Fibroblast of skin of scalp (primary cell): ENCODE data around the gene SF3A2.

Source experiments
- DNase-seq: peaks from one replicate; pipeline ENCODE4 v3.0.0-alpha.2; 2013

The SF3A2 gene

DNA sequence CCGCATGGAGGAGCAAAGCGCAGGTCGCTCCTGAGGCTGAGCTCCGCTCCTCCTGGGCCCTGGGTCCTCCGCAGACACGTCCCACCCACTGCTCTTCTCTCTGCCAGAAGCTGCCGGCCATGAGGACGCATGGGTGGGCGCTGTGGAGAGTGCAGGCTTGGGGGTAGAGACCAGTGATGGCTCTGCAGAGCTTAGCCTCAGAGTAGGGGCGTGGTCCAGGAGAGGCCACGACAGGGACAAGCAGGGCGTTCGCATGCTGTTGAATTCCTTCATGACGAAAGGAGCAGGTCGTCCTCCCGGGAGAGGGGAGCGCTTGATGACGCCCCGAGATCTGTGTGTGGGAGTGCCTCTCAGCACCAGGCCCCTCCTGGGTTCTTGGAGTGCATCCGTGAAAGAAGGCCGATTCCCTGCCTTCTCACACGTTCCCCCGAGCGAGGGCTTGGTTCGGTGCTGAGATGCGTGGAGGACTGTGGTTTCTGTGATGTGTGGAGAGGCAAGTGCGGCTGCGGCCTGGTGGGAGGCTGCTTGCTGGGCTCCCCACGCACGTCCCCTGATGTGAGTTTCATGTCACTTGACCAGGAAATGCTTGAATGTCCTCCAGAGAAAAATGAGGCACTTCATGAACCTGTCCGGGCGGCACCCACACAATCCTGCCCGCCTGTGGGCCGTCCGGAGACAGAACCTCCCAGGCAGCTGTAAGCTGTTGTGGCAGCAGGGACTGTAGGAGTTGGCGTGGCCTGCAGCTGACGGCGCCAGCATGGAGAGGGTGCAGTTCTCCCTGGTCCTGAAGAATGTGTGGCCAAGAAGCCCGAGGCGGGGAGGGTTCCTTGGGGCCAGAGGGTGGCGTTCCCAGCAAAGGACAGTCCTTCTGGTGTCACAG, 4.5 kb downstream of the SF3A2 start:
- no peak for DNase-seq

DNA sequence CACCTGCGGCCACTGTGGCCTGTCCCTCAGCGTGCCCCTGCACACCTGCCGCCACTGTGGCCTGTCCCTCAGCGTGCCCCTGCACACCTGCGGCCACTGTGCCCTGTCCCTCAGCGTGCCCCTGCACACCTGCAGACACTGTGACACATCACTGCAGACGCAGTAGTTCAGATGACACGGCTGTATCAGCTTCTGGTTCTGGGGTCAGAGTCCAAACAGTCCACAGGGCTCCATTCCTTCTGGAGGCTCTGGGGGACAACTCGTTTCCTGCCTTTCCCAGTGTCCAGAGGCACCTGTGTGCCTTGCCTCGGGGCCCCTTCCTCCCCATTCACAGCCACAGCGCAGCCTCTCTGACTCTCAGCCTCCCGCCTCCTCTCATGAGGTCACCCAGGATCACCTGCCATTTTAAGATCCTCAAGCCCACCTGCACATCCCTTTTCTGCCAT, 5.5 kb downstream of the SF3A2 start:
- DNase-seq, result no peak

DNA sequence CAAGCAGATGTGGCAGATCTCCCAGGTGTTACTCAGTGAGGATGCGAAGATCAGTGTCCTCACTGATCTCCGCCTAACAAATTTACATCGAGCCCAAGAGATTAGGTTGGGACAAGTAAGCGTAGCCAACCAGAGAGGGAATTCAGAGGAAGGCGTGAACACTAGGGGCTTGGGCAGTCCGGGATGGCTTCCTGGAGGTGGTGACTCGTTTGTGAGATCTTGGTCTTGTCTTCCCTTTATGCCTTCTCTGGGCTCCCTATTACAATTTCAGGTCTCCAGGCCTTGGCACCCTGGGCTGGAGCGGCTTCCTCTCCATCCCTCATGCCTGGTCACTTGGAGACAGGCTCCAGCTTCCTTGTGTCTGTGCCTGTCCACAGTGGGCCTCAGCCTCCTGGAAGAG, 6.2 kb downstream of the SF3A2 start:
- no peak for DNase-seq

DNA sequence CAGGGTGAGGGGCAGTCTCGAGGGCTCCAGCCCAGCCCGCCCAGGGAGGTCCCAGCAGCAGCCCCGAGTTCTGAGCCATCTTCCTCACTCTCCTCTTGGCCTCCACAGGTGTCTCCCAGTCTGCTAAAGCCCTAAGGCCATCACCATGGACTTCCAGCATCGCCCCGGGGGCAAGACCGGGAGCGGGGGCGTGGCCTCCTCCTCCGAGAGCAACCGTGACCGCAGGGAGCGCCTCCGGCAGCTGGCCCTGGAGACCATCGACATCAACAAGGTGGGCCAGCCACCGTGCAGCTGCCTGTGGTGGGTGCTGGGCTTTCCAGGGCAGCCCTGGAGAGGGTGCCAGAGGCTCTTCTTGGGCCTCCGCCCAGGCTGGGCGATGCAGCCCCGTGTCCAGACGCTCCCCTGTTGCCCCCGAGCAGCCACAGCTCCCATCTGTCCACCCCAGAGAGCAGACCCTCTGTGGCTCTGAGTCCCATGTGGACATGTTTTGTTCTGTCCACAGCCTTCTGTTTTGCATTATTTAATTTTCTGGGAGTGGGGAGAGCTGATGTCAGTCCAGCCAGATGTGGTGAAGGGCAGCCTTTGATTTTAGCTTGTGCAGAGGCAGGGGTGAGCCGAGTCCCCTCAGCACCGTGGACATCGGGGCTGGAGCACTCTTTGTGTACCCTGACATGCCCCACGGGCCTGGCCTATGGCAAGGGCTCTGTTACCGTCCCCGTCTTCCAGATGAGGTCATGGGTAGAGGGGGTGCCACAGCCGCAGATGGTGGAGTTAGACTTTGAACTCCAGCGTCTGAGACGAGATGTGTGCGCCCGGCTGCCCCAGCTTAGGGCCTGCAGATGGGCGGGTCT, 6.9 kb downstream of the SF3A2 start:
- DNase-seq, result no peak

DNA sequence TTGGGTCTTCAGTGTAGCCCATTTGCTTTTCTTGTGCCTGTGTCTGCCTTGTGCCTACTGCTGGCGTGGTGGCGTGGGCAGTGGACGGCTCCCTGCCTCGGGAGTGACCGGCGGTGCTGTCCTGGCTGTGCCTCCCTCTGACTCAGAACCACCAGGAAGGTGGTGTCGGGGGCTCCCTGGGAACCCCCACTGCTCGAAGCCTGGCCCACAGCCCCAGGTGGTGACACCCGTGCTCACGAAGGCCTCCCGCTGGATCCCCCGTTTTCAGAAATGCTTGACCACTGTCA, 7.4 kb downstream of the SF3A2 start:
- no peak for DNase-seq

DNA sequence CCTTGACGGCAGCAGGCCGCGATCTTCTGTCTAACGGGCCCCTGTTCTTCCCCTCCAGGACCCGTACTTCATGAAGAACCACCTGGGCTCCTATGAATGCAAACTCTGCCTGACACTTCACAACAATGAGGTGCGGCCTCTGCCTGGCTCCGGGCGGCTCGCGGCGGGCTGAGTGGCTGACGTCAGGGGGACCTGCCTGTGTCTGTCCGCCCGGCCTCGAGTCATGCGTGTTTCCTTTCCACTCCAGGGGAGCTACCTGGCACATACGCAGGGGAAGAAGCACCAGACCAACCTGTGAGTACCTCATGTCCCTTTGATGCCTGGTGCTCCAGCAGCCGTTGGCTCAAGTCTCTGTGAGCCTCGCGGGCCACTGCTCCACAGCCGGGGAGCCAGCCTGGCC, 7.9 kb downstream of the SF3A2 start:
- no peak for DNase-seq

DNA sequence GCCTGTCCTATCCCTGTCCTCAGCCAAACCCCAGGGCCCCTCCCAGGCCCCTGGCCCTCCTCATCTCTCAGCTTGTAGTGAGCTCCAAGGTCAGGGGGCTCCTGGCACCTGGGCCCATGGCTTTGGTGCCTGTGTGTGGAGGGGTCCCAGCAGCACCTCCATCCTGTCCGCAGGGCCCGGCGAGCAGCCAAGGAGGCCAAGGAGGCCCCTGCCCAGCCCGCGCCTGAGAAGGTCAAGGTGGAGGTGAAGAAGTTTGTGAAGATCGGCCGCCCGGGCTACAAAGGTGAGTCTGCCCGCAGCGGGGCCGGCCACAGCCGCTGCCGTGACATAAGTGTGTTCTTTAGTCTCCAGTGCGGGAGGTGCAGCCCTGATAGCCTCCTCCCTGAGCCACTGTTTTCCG, 8.6 kb downstream of the SF3A2 start:
- no peak for DNase-seq

DNA sequence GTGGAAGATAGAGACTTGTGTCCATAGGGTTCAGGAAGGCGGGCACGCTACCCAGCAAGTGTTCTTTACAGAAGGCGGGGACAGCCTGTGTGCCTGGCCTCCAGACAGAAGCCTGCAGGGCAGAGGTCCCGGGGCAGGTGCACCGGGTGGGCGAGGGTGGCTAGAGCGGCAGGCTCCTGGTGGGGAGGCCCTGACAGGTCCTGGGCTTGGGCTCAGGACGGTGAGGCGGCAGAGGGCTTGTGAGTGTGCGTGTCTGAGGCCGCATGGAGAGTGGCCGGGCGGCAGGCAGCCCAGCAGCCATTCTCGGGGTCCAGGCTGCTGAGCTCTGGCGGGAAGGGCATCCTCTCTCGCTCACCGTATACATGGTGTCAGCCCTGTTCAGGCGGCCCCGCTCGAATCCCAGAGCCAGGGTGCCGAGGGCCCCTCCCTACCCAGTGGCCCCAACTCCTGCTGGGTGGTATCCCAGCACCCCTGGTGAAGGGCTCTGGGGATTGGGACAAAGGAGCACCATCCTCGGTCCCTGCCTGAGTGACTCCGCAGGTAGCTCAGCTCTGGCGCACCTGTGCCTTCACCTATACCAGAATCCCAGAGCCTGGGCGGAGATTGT, 9.5 kb downstream of the SF3A2 start:
- DNase-seq, result no peak

DNA sequence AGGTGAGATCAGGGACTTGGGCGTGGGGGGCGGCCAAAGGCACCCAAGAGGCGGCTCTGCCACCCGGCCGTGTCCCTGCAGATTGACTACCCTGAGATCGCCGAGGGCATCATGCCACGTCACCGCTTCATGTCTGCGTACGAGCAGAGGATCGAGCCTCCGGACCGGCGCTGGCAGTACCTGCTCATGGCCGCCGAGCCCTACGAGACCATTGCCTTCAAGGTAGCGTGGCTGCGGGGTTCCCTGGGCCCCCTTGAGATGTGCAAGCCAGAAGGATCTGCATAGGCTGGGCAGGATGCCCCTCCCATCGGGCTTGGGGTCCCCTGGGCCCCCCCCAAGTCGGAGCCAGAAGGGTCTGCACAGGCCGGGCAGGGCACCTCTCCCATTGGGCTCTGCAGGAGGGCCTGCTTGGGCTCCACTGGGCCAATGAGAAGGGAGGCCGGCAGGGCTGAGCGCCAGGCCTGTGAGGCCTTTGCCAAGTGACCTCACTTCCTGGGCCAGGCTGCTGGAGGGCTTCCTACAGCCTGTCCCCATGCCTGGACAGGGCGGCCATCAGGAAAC, 10.3 kb downstream of the SF3A2 start:
- peak; percentile 44 for DNase-seq

DNA sequence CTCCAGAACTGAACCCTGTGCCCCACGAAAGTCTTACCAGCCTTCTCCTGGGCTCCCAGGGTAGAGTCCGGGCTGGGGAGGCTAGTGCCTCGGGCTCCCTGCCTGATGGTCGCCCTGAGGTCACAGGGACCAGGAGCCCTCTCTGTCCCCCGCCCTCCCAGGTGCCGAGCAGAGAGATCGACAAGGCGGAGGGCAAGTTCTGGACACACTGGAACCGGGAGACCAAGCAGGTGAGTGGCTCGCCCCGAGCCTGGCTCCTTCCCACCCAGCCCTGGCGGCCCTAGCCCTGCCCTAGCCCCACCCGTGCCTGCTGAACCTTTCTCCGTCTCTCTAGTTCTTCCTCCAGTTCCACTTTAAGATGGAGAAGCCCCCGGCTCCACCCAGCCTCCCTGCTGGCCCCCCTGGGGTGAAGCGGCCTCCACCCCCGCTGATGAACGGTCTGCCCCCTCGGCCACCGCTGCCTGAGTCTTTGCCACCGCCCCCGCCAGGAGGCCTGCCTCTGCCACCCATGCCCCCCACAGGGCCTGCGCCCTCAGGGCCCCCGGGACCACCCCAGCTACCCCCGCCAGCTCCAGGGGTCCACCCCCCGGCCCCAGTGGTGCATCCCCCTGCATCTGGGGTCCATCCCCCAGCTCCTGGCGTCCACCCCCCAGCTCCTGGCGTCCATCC, 10.9 kb downstream of the SF3A2 start:
- no peak for DNase-seq

DNA sequence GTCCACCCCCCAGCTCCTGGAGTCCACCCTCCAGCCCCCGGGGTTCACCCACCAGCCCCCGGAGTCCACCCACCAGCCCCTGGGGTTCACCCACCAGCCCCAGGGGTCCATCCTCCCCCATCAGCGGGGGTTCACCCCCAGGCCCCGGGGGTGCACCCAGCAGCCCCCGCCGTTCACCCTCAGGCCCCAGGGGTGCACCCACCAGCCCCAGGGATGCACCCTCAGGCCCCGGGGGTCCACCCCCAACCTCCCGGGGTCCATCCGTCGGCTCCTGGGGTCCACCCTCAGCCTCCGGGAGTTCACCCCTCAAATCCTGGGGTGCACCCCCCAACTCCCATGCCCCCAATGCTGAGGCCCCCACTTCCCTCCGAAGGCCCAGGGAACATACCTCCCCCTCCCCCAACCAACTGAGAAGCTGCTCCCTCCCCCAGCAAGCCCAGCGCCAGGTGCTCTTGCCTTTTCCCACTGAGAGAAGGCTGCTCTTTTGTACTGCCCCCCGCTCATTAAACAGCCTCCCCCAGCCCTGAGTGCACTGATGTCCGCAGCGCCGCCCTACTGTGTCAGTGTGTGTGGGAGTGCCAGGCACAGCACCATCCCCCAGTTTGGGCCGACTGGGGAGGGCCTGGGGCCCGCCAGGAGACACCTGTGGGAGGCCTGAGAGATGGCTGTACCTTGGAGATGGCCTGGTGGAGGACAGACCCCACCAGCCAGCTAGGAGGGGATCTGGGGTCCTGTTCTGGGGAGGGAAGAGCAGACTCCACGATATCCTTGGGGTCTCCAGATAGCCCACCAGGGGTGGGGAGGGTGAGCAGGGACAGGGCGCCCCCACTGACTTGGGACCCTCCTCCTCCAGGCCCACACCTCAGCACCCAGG, 11.7 kb downstream of the SF3A2 start:
- DNase-seq, result no peak

DNA sequence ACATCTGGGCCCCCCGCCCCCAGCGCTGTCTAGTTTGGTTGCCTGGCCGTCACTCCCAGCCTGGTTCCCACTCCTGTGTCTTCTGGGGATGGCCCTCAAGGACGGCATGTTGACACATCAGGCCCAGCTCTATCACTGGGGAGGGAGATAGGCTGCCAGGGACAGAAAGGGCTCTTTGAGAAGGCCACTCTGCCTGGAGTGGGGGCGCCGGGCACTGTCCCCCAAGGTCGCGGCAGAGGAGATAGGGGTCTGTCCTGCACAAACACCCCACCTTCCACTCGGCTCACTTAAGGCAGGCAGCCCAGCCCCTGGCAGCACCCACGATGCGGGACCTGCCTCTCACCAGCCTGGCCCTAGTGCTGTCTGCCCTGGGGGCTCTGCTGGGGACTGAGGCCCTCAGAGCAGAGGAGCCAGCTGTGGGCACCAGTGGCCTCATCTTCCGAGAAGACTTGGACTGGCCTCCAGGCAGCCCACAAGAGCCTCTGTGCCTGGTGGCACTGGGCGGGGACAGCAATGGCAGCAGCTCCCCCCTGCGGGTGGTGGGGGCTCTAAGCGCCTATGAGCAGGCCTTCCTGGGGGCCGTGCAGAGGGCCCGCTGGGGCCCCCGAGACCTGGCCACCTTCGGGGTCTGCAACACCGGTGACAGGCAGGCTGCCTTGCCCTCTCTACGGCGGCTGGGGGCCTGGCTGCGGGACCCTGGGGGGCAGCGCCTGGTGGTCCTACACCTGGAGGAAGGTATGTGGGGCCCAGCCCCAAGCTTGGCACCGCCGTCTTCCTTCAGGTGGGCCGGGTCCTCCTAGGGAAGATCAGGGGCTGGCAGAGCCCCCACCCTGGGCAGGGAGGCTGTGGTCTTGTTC, 12.6 kb downstream of the SF3A2 start, which contains the start of gene AMH:
Gene AMH (plus strand): TSS at position 314 of the 857 bp plus-strand sequence. CDS start 10 bp downstream, at position 324.
- no peak for DNase-seq

DNA sequence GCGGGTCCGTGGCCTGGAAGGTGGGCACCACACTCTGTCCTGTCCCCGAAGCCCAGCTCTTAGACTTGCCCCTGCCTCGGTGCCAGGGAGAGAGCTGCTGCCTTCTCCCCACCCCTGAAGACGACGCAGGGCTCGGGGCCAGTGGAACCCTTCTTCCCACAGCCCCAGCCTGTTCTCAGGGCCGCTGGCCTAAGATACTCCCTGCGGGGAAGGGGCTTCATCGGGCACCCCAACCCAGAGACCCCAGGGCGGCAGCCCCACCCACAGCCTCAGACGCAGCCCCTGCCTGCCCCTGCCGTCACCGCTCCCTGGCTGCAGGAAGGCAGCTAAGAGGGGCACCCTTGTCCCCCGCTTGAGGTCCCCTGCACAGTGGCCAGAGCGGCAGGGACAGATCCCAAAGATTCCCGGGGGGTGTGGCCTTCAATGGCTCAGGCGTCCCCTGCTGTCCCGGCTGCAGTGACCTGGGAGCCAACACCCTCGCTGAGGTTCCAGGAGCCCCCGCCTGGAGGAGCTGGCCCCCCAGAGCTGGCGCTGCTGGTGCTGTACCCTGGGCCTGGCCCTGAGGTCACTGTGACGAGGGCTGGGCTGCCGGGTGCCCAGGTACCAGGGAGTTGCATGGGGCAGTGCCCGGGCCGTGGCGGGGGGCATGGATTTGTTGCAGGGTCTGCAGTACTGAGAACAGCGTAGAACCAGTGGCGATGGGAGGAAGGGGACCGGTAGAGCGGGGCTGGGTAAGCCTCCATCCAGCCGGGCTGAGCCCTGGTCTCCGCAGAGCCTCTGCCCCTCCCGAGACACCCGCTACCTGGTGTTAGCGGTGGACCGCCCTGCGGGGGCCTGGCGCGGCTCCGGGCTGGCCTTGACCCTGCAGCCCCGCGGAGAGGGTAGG, 13.5 kb downstream of the SF3A2 start:
- DNase-seq, result no peak

DNA sequence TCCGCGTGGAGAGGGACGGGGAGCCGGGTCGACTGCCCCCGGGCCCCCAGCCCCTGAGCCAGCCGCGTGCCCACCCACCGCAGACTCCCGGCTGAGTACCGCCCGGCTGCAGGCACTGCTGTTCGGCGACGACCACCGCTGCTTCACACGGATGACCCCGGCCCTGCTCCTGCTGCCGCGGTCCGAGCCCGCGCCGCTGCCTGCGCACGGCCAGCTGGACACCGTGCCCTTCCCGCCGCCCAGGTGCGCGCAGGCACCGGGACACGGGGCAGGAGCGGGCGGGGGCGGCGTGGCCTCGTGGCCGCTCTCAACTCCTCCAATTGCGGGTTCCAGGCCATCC, 14.1 kb downstream of the SF3A2 start:
- DNase-seq, result no peak

DNA sequence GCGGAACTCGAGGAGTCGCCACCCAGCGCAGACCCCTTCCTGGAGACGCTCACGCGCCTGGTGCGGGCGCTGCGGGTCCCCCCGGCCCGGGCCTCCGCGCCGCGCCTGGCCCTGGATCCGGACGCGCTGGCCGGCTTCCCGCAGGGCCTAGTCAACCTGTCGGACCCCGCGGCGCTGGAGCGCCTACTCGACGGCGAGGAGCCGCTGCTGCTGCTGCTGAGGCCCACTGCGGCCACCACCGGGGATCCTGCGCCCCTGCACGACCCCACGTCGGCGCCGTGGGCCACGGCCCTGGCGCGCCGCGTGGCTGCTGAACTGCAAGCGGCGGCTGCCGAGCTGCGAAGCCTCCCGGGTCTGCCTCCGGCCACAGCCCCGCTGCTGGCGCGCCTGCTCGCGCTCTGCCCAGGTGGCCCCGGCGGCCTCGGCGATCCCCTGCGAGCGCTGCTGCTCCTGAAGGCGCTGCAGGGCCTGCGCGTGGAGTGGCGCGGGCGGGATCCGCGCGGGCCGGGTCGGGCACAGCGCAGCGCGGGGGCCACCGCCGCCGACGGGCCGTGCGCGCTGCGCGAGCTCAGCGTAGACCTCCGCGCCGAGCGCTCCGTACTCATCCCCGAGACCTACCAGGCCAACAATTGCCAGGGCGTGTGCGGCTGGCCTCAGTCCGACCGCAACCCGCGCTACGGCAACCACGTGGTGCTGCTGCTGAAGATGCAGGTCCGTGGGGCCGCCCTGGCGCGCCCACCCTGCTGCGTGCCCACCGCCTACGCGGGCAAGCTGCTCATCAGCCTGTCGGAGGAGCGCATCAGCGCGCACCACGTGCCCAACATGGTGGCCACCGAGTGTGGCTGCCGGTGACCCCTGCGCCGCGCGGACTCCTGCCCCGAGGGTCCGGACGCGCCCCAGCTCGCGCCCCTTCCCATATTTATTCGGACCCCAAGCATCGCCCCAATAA, 14.8 kb downstream of the SF3A2 start:
- DNase-seq, result no peak

DNA sequence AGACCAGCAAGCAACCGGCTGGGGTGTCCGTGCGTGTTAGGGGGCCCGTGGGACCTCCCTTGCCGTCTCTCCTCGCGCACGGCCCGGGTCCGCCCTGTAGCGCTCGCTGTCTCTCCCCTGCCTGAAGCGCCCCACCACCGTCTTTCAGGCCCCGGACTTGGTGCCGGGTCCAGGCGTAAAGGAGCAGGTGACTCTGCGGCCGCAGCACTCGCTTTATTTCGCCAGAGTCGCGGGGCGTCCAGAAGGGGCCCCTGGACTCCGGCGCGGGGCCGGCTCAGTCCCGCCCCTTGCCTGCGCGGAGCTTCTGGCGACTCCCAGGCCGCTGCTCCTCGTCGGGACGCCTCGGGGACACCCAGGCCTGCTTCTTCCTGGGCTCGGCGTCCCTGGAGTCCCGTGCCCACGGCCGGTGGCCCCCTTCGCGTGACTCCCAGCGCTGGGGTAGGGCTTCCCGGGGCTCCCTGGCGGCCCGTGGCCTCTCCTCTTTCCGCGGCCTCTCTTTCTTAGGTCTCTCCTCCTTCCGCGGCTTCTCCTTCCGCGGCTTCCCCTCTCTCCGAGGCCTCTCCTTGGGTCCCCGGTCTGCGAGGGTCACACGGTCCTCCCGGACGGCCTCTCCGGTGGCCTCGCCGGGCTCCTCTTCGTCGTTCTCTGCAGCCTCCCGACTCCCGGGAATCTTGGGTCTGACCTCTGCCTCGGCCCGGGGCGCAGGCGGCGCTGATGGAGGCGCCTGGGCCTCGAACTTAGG, 15.6 kb downstream of the SF3A2 start:
- DNase-seq, result no peak

DNA sequence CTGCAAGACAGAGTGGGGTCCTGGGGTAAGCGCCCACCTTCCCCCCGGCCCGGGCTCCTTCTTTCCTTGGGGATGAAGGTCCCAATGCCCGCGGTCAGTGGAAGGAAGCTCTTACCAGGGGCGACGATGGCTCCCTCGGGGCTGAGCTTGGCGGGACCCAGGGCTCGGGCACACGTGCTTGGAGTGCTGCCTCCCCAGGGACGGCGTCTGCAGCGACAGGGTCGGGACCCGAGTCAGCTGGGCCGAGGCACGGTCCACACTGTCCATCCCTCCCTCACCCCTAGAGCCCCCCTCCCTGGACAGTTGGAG, 16.1 kb downstream of the SF3A2 start:
- DNase-seq, result no peak
